ENCODE data around the gene SPATA33.
"Not testable (repeated sequence)": the region's sequence is repeated elsewhere in the genome, so short reads cannot be mapped to it uniquely, and the experiment has no call there.

SPATA33 gene

DNA sequence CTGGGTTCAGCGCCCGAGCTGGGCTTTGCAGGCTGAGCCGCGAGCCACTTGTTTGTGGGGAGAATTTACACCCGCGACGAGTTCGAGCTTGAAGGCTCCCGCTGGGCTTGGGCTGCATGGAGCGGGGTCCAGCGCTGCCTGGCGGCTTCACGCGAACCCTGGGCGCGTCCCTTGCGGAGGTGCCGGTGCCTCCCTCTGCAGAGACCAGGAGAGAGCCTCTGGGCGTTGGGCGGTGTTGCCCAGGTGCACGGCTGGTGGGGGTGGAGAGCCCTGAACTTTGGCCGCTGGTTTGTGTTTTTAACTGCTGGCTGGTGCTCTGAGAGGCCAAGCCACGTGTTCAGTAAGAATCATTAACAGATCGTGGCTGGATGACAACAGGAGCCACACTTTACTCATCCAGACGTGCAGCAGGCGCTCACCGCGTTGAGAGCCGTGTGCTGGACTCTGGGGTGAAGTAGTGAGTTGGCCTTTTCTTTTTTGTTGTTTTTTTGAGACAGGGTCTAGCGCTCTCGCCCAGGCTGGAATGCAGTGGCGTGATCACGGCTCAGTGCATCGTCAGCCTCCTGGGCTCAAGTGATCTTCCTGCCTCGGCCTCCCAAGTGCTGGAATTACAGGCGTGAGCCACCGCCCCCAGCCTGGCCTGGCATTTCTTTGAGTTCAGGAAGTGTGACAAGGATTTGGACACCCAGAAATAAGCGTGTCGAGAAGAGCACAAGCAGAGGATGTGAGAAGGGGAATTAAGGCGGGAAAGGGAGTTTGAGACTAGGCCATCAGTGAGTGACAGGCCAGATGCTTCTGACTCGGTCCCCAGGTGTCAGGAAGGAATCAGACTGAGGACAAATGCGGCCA lies 29.7 kb downstream of the SPATA33 start:
- Histone ChIP-seq H3K27ac (peak overlapping the region; percentile 58 to 92), H3K4me3 (peak overlapping the region; percentile 91)
- DNase-seq (ENCODE audit: low spot score), result peak; percentile 73
- TF ChIP-seq, protein P1, sequence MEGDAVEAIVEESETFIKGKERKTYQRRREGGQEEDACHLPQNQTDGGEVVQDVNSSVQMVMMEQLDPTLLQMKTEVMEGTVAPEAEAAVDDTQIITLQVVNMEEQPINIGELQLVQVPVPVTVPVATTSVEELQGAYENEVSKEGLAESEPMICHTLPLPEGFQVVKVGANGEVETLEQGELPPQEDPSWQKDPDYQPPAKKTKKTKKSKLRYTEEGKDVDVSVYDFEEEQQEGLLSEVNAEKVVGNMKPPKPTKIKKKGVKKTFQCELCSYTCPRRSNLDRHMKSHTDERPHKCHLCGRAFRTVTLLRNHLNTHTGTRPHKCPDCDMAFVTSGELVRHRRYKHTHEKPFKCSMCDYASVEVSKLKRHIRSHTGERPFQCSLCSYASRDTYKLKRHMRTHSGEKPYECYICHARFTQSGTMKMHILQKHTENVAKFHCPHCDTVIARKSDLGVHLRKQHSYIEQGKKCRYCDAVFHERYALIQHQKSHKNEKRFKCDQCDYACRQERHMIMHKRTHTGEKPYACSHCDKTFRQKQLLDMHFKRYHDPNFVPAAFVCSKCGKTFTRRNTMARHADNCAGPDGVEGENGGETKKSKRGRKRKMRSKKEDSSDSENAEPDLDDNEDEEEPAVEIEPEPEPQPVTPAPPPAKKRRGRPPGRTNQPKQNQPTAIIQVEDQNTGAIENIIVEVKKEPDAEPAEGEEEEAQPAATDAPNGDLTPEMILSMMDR (IDR thresholded peaks at IDR 0.05), result no peak

DNA sequence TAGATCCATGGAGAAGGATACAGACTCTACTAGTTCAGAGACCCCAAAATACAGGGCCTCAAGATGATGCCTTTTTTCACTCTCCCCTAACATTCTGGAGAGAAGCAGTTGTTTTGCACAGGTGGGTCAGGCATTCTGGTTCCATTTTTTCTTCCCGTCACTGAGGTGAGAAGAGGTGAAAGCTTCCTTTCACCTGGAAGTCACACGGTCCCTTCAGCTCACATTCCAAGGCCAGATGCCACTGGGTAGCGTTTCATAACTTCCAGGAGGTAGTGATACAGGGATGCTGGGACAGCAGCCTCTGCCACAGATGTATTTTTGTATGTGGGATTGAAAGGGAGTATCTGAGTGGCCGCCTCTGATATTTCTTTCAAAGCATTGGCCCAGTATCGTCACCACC lies 30.8 kb downstream of the SPATA33 start:
- Histone ChIP-seq H3K4me3 (no peak overlapping the region), H3K27ac (no peak overlapping the region)
- DNase-seq (ENCODE audit: low spot score), result no peak
- TF ChIP-seq, protein P1 (IDR thresholded peaks at IDR 0.05), result no peak

DNA sequence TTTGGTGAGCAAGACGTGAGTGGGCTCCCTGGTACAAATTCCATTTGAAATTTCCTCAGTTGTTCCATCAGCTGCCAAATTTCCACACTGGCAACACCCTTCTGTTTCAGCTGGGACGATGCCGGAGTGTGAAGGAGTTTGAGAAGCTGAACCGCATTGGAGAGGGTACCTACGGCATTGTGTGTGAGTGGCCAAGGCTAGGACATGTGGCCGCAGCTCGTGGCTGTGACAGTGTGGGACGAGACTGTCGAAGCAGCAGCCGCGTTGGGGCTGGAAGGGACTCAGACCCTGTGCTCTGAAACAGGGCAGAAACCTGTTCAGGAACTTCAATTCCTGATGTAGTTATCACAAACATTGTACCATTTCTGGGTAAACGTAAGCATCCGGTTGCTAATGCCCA lies 31.5 kb downstream of the SPATA33 start:
- no peak overlapping the region for H3K27ac ChIP-seq
- DNase-seq (ENCODE audit: low spot score), result no peak
- H3K4me3 ChIP-seq, result no peak overlapping the region

DNA sequence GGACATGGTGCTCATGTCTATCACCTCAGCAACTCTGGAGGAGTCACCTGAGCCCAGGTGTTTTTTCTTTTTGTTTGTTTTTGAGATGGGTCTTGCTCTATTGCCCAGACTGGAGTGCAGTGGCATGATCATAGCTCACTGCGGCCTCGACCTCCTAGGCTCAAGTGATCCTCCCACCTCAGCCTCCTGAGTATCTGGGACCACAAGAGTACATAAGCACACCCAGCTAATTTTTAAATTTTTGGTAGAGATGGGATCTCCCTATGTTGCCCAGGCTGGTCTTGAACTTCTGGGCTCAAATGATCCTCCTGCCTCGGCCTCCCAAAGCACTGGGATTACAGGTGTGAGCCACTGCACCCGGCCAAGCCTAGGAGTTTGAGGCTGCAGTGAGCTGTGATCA lies 32.0 kb downstream of the SPATA33 start:
- not testable (repeated sequence) for DNase-seq (ENCODE audit: low spot score); H3K4me3 ChIP-seq; H3K27ac ChIP-seq

More for the DNA sequence above, 31.5 kb downstream of the SPATA33 start:
- TF ChIP-seq, protein P1 (IDR thresholded peaks at IDR 0.05), result no peak

DNA sequence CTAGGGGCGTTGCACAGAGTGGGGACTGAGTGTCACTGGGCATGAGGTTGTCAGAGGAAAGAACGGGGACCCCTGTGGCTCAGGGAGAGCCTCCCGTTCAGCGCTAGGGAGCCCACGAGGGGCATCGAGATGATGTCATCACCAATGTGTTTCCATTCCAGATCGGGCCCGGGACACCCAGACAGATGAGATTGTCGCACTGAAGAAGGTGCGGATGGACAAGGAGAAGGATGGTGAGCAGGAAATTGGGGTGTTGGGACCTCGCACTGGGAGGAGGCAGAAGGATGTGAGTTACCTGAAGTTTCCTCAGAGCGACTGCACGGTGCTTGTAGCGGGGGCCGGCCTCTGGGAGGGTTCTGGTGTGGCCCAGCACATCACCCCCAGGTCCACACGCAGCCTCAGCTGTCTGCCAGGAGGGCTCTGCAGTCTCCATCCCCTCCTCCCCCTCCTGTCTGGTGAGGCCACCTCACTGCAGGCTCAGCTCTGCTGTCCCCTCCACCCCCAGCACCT lies 32.8 kb downstream of the SPATA33 start:
- no peak overlapping the region for H3K27ac ChIP-seq
- TF ChIP-seq, protein P1 (IDR thresholded peaks at IDR 0.05), result no peak
- no peak overlapping the region for H3K4me3 ChIP-seq
- DNase-seq (ENCODE audit: low spot score), result peak; percentile 69

DNA sequence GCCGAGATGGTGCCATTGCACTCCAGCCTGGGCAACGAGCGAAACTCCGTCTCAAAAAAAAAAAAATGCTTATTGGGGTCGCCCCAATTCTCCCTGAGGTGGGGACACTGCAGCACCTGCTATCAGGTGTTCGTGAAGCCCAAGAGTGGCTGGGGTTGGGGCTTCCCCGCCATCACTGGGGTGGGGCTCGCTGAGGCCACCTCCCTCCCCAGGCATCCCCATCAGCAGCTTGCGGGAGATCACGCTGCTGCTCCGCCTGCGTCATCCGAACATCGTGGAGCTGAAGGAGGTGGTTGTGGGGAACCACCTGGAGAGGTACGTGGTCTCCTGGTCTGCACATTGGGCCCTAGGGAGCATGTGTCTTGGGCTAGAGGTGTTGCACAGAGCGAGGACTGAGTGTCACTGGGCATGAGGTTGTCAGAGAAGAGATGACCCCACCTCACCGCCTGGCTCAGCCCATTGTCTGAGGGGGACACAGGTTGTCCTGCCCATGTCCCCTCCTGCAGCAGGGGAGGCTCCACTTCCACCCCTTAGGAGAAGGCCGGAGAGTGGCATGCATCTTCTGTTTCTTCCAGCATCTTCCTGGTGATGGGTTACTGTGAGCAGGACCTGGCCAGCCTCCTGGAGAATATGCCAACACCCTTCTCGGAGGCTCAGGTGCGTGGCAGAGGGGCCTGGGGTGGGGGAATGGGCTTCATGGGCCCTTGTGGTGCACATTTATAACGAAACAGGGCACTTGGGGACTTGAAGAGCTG lies 33.8 kb downstream of the SPATA33 start:
- no peak for DNase-seq (ENCODE audit: low spot score)
- Histone ChIP-seq H3K4me3 (no peak overlapping the region), H3K27ac (no peak overlapping the region)
- TF ChIP-seq, protein P1 (IDR thresholded peaks at IDR 0.05), result no peak

DNA sequence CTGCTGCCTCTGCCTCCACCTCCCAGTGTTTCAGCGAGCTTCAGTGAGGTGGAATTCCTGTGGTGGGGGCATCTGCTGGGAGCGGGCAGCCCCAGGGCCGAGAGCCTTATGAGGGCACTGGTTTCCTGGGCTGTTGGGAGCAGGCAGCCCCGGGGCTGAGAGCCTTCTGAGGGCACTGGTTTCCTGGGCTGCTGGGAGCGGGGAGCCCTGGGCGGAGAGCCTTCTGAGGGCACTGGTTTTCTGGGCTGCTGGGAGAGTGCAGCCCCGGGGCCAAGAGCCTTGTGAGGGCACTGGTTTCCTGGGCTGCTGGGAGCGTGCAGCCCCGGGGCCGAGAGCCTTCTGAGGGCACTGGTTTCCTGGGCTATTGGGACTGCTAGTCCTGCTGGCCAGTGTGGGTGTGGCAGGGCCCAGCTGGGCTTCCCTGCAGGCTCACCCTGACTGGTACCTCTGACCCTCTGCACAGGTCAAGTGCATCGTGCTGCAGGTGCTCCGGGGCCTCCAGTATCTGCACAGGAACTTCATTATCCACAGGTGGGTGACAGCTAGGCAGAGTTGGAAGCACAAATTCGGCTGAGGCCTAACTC lies 34.4 kb downstream of the SPATA33 start:
- no peak overlapping the region for H3K4me3 ChIP-seq
- H3K27ac ChIP-seq, result no peak overlapping the region
- TF ChIP-seq, protein P1 (IDR thresholded peaks at IDR 0.05), result no peak
- peak; percentile 70 for DNase-seq (ENCODE audit: low spot score)
